Measurements from ENCODE around the gene AACS. TPM values are rescaled to one million over a fixed set of nuclear protein-coding genes. Genes with fewer than 3 reads are reported as not detected.

The AACS gene
- total RNA-seq, 1 experiment from 2014 or later: 31.3 TPM

DNA sequence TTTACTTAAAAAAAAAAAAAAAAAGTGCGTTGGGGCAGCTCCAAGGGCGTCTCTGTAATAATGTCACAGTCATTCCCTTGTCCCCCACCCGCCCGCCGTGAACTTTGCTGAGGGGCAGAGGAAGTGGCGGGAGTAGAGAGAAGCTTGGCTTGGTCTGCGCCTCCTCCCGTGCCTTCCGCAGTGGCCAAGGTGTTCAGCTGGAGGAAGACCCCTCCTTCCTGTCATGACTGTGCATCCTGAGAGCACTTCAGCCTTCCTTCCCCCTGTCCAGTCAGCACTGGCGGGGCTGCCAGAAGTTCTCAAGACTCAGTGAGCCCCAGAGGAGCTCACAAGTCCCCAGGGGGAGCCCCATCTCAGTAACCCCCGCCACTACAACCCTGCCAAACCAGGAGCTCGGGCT lies 32.2 kb downstream of the AACS start:
- no peak overlapping the region for H3K4me3 Mint-ChIP-seq (ENCODE audit: unreplicated experiment)
- peaks cover 12% of the 10 kb centered on the region for H3K4me1 Mint-ChIP-seq (ENCODE audit: low read depth, unreplicated experiment)
- no peaks in the 10 kb centered on the region for H3K27me3 Mint-ChIP-seq (ENCODE audit: insufficient read depth, unreplicated experiment)
- no peaks in the 10 kb centered on the region for H3K9me3 Mint-ChIP-seq (ENCODE audit: unreplicated experiment)
- Histone ChIP-seq H3K4me1 (peaks cover 21% of the 10 kb centered on the region), H3K9me3 (no peaks in the 10 kb centered on the region), H3K4me3 (ENCODE audit: low read depth, low read length) (no peak overlapping the region), H3K27me3 (replicated peaks; ENCODE audit: control insufficient read depth, insufficient read depth, low read length) (no peaks in the 10 kb centered on the region), H3K36me3 (ENCODE audit: control insufficient read depth, insufficient read depth, low read length) (no peaks in the 10 kb centered on the region; the same call in 1 of the 2 replicates)
- ChIA-PET CTCF (no interaction called here), POLR2A (no interaction called here)
- TF ChIP-seq, protein P1, sequence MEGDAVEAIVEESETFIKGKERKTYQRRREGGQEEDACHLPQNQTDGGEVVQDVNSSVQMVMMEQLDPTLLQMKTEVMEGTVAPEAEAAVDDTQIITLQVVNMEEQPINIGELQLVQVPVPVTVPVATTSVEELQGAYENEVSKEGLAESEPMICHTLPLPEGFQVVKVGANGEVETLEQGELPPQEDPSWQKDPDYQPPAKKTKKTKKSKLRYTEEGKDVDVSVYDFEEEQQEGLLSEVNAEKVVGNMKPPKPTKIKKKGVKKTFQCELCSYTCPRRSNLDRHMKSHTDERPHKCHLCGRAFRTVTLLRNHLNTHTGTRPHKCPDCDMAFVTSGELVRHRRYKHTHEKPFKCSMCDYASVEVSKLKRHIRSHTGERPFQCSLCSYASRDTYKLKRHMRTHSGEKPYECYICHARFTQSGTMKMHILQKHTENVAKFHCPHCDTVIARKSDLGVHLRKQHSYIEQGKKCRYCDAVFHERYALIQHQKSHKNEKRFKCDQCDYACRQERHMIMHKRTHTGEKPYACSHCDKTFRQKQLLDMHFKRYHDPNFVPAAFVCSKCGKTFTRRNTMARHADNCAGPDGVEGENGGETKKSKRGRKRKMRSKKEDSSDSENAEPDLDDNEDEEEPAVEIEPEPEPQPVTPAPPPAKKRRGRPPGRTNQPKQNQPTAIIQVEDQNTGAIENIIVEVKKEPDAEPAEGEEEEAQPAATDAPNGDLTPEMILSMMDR (IDR thresholded peaks at IDR 0.05; ENCODE audit: insufficient read depth in 1 of 2, low read depth in 1 of 2, low read length in 1 of 2, severe bottlenecking in 1 of 2, unreplicated experiment in 1 of 2): no peak
- DNase-seq: no peak
- peaks cover under 1% of the 10 kb centered on the region for H3K36me3 Mint-ChIP-seq (ENCODE audit: insufficient read depth, unreplicated experiment)
- no peak overlapping the region for H3K27ac Mint-ChIP-seq (ENCODE audit: unreplicated experiment)
- intact Hi-C loops (cut with micrococcal nuclease; ENCODE audit: unreplicated experiment): no loop called here
- no TSS peak for BruUV-seq (replicated peaks)

DNA sequence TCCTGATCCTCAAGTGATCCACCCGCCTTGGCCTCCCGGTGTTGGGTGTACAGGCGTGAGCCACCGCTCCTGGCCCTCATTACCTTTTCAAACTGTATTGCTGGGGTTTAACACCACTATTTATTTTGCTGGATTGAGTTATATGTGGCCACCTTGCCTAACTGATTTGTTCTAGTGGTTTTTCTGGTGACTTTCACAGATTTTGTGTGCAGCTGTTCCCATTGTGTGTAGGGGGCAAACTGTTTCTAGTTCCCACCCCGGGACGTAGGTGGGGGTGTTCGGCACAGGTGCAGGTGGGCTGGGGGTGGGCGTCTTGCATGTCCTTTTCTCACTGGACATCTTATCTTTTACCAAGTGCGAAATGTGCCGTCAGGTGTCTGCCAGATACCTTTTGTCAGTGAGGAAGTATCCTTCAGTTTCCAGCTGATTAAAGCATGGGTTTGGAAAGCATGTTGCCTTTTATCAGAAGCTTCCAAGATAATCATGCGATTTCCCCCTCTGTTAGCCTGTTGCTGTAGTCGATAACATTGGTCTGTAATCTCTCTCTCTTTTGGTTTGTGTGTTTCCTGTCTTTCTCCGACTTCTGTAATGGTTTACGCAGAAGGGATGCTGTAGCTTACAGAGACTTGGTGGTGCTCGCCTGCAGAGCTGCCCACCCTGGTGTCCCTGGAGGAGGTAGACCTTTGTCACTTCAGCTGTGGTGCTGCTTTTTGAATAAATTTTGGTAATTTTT lies 33.6 kb downstream of the AACS start:
- H3K4me1 Mint-ChIP-seq (ENCODE audit: low read depth, unreplicated experiment): peaks cover 5% of the 10 kb centered on the region
- no peak for DNase-seq
- peaks cover 13% of the 10 kb centered on the region for H3K36me3 Mint-ChIP-seq (ENCODE audit: insufficient read depth, unreplicated experiment)
- intact Hi-C loops (cut with micrococcal nuclease; ENCODE audit: unreplicated experiment): no loop called here
- BruUV-seq (replicated peaks): no TSS peak
- H3K27ac Mint-ChIP-seq (ENCODE audit: unreplicated experiment): no peak overlapping the region
- Histone ChIP-seq H3K4me1 (peaks cover 6% of the 10 kb centered on the region; the same call in 1 of the 2 replicates), H3K4me3 (ENCODE audit: low read depth, low read length) (no peak overlapping the region), H3K27me3 (replicated peaks; ENCODE audit: control insufficient read depth, insufficient read depth, low read length) (no peaks in the 10 kb centered on the region), H3K36me3 (ENCODE audit: control insufficient read depth, insufficient read depth, low read length) (peaks cover 2% of the 10 kb centered on the region; the same call in 1 of the 2 replicates), H3K9me3 (no peaks in the 10 kb centered on the region)
- ChIA-PET POLR2A (no interaction called here), CTCF (no interaction called here)
- H3K9me3 Mint-ChIP-seq (ENCODE audit: unreplicated experiment): no peaks in the 10 kb centered on the region
- no peaks in the 10 kb centered on the region for H3K27me3 Mint-ChIP-seq (ENCODE audit: insufficient read depth, unreplicated experiment)
- H3K4me3 Mint-ChIP-seq (ENCODE audit: unreplicated experiment): no peak overlapping the region
- TF ChIP-seq, protein P1 (IDR thresholded peaks at IDR 0.05; ENCODE audit: insufficient read depth in 1 of 2, low read depth in 1 of 2, low read length in 1 of 2, severe bottlenecking in 1 of 2, unreplicated experiment in 1 of 2): no peak

DNA sequence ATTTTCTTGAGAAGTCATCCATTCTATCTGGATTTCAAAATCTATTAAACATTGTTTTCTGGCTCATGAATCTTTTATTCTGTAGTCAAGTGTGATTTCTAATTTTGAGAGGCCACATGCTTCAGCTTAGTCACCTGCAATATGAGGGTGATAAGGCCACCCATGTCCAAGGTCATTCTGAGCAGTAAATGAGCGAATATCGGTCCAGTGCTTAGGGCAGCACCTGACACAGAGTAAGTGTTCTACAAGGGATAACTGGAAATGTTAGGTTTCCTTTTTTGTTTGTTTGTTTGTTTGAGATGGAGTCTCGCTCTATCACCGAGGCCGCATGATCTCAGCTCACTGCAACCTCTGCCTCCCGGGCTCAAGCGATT lies 34.2 kb downstream of the AACS start:
- intact Hi-C loops (cut with micrococcal nuclease; ENCODE audit: unreplicated experiment): no loop called here

More for the DNA sequence above, 34.2 kb downstream of the AACS start:
- no peak overlapping the region for H3K4me3 ChIP-seq (ENCODE audit: low read depth, low read length)
- no peak for DNase-seq
- H3K9me3 Mint-ChIP-seq (ENCODE audit: unreplicated experiment): no peaks in the 10 kb centered on the region
- H3K27me3 Mint-ChIP-seq (ENCODE audit: insufficient read depth, unreplicated experiment): no peaks in the 10 kb centered on the region
- POLR2A ChIA-PET: no interaction called here
- CTCF ChIA-PET: no interaction called here
- H3K36me3 ChIP-seq (ENCODE audit: control insufficient read depth, insufficient read depth, low read length): peaks cover 4% of the 10 kb centered on the region
- no peaks in the 10 kb centered on the region for H3K27me3 ChIP-seq (replicated peaks; ENCODE audit: control insufficient read depth, insufficient read depth, low read length)
- peaks cover 17% of the 10 kb centered on the region for H3K36me3 Mint-ChIP-seq (ENCODE audit: insufficient read depth, unreplicated experiment)
- no peaks in the 10 kb centered on the region for H3K9me3 ChIP-seq
- peaks cover 5% of the 10 kb centered on the region for H3K4me1 Mint-ChIP-seq (ENCODE audit: low read depth, unreplicated experiment)
- no peak overlapping the region for H3K4me3 Mint-ChIP-seq (ENCODE audit: unreplicated experiment)
- TF ChIP-seq, protein P1 (IDR thresholded peaks at IDR 0.05; ENCODE audit: insufficient read depth in 1 of 2, low read depth in 1 of 2, low read length in 1 of 2, severe bottlenecking in 1 of 2, unreplicated experiment in 1 of 2): no peak
- H3K27ac Mint-ChIP-seq (ENCODE audit: unreplicated experiment): no peak overlapping the region
- H3K4me1 ChIP-seq: peaks cover 6% of the 10 kb centered on the region; the same call in 1 of the 2 replicates
- no TSS peak for BruUV-seq (replicated peaks)
